OCI-M1 (cell line): ENCODE results near the gene SLC26A2.
A peak's percentile ranks its signal among the peaks of the same experiment; 100 is the strongest.

Source experiments
- DNase-seq: peaks from one replicate; lab custom pipeline; 2025; lab: John Stamatoyannopoulos, UW

The SLC26A2 gene

DNA sequence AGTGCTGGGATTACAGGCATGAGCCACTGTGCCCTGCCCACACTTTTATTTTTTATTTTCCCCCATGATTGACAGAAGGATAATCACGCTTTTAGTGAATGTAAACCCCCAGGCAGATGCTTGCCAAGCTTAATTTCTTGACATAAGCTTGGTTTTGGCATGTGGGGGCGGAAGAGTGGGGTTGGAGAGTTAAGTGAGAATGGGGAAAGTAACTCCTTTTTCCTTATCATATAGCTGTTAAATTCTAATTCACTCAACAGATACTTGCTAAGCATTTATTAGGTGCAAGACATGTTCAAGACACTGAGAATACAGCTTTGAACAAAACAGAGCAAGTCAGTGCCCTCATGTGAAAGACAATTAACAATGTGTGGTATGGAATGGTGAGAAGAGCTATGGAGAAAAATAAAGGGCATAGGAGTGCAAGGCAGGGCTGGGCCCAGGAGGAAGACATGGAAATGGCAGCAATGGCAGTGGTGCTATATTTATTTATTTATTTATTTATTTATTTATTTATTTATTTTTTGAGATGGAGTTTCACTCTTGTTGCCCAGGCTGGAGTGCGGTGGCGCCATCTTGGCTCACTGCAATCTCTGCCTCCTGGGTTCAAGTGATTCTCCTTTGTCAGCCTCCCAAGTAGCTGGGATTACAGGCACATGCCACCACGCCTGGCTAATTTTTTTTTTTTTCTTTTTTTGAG, 2.2 kb downstream of the SLC26A2 start:
- no peak for DNase-seq

GRCh38 chr5:149963729-149964128, 3.2 kb downstream of the SLC26A2 start:
- DNase-seq = no peak

- DNase-seq = no peak
Measured at GRCh38 chr5:149966946-149967345, 6.4 kb downstream of the SLC26A2 start.

- no peak for DNase-seq
Measured at GRCh38 chr5:149969181-149969930, 8.8 kb downstream of the SLC26A2 start.

GRCh38 chr5:149975409-149975808, 14.9 kb downstream of the SLC26A2 start:
- no peak for DNase-seq

GRCh38 chr5:149979896-149980295, 19.3 kb downstream of the SLC26A2 start:
- DNase-seq = no peak

DNA sequence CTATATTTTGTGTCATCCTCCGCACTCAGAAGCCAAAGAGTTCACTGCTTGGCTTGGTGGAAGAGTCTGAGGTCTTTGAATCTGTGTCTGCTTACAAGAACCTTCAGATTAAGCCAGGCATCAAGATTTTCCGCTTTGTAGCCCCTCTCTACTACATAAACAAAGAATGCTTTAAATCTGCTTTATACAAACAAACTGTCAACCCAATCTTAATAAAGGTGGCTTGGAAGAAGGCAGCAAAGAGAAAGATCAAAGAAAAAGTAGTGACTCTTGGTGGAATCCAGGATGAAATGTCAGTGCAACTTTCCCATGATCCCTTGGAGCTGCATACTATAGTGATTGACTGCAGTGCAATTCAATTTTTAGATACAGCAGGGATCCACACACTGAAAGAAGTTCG, 20.6 kb downstream of the SLC26A2 start:
- no peak for DNase-seq

- no peak for DNase-seq
Measured at GRCh38 chr5:149982505-149982904, 21.9 kb downstream of the SLC26A2 start.

DNA sequence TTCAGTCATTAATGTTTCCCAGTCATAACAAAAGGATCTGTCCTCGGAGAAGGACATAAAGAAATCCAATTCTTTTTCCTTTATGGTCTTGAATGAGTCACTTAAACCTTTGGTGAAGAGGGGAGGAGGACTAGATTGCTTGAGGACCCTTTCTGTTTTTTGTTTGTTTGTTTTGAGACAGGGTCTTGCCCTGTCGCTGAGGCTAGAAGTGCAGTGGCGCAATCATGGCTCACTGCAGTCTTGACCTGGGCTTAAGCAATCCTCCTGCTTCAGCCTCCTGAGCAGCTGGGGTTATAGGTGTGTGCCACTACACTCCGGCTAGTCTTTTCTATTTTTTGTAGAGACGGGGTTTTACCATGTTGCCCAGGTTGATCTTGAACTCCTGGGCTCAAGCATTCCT, 27.6 kb downstream of the SLC26A2 start:
- no peak for DNase-seq

DNA sequence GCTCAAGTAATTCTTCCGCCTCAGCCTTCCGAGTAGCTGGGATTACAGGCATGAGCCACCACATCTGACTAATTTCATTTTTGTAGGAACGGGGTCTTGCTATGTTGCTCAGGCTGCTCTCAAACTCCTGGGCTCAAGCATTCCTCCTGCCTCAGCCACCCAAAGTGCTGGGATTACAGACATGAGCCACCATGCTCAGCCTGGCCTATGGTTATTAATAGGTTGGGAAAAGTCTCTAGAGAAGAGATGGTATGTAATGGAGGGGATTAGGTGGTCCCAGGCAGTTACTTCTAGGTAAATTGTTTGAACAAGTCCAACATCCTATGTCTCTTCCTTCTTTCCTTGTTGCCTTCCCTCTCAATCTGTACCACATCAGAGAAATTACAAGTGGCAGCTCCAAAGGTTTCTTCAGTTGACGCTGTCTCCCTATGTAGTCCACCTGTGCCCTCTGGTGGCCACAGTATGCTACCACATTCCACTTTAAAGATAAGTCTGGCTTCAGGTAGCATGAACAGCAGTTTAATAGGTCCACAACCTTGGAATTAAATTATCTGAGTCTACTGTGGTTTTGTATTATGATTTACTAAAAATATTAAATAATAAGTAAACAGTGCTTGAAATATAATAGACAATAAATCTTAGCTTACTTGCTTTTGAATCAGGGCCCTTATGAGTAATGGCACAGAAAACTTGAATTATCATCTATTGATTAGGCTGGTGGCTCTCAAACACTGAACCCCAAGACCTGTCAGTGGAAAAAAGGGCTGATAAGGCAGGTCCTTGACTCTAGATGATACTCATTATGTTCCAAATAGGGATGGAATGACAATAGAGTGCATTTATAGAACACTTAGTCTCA, 30.2 kb downstream of the SLC26A2 start:
- peak; percentile 87 for DNase-seq

- DNase-seq = no peak
Measured at GRCh38 chr5:149993471-149993870, 32.9 kb downstream of the SLC26A2 start.

DNA sequence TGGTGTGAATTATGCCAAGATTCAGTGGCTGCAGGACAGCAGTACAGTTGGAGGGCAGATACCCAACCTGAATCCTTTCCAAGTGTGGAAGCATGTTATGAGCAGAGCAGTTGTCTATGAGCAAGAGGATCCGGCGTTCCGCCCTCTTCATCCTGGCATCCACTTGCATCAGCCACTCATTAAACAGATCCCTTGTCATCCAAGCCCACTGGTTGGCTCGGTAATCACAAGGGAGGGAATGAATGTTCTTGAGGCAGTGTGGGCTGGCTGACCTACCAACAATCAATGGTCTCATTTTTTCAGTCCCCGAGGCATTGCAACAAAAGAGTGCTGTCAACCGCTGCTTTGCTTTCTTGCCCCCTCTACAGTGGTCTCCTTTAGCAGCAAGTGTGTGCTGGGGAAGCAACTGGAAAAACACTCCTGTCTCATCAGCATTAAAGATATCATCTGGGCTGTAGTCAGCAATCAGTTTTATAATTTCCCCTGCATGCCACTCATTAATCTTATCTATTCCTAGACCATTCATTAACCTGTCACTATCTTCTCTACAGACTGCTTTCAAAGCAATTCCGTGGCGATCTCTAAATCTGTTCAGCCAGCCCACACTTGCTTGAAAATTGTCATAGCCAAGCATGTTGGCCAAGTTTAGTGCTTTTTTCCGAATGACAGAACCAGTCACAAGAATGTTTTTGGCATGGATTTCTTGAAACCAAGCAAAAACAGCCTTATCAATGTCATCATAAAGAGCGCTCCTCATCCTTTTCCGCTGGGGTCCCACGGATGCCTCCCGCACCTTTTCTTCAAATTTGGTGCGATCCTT, 35.0 kb downstream of the SLC26A2 start:
- no peak for DNase-seq

DNA sequence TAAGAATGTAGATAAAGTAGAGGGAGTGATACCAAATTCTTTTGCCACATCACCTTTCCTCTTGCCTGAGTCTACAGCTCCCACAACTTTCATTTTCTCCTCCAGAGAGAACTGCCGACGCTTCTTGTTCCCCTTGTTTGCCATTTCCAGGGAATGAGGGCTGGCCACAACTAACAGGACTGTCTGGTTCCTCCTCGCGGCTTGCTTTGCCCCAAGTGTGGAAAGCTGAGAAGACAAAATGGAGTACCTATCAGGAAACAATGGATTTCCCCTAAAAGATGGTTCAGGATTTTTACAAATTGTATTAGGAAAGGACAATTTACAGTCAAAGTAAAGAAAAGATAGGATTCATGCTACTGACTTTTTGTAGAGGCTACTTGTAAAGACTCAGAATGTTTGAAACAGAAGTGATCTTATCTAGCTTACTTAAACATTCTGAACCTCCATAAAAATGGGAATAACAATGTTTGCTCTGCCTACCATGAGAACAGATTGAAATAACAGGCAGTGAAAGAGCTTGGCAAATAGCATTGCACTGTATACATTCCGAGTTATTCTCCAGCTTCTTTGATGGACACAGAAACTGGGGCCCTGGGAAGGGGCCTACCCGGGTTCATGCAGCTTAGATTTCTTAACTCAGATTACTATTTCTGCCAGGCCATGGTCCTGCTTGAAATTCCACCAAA, 35.8 kb downstream of the SLC26A2 start:
- no peak for DNase-seq

DNA sequence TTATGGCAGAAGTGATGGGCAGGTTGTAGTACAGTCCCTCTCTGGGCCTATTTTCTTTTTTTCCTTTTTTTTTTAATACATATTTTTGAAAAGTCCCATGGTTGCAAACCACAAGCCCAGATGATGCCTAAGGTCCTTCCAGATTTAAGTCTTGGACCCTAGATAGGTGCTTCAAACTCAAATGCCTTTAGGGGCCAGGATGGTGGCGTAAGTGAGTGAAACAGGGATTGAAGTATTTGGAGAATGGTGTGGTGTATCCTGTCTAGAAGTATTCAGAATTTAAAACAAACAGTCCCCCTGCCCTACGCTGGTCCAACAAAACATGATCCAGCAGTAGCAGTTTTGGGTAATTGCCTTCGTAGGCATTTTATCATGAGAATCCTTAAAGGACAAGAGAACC, 37.7 kb downstream of the SLC26A2 start:
- DNase-seq = no peak

DNA sequence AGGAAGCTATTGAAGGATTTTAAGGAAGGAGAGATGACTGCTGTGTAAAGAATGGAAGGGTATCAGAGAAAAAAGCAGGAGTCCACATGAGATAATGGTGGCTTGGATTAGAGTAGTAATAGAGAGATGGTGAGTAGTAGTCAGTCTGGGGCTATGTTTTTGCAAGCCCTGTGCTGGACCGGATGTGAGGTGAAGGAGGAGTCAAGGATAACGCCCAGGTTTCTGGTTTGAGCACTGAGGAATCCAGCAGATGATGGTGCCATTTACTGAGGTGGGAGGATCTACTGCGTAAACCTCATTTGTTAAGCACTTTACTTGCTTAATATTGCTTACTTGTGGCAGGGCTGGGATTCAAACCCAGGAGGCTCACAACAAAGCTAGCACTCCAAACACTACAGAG, 38.8 kb downstream of the SLC26A2 start:
- DNase-seq = no peak

- no peak for DNase-seq
Measured at GRCh38 chr5:149999866-150000255, 39.3 kb downstream of the SLC26A2 start.

DNA sequence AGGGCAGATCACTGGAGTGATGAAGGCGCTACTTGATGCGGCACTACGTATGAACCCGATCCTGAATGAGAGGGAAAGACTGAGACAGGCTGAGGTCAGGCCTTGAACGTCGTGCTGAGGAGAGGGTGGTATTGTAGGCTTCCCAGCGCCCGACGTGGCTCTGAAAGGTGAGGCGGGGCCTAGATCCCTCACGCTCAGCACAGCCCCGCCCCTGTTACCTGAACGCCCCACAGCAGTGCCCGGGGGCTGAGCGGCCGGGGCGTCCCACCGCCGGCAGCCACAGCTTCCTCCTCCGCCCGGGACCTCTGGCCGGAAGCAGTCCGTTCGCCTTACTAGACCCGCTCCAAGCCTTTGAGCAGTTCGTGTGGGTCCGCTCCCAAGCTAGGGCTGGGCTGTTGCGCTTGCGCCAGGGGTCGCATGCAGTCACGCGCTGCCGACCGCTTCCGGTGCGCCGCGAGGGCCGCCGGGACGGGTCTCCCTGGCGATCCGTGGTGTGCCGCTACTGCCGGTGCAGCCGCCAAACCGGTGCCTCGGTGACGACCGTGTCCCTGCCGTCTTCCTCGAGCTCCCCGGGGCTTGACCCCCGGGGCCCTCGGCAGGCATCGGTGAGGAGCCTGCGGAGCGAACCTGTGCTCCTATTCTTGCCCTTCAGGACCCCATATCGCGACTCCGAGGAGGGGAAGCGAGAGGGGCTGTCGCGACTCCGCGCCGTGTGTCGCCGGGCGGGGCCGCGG, 39.9 kb downstream of the SLC26A2 start, which contains the start of the genes HMGXB3 and TIGD6:
Gene HMGXB3 (plus strand): TSS at position 484 of the 734 bp plus-strand sequence. CDS start 4,114 bp downstream, outside the sequence.
Gene TIGD6 (minus strand): TSS at position 399 of the 734 bp plus-strand sequence. CDS start 4,306 bp downstream, outside the sequence.
- DNase-seq = peak; percentile 97

- DNase-seq = peak; percentile 62
Measured at GRCh38 chr5:150000990-150001659, 40.6 kb downstream of the SLC26A2 start.

GRCh38 chr5:150001660-150002486, 41.3 kb downstream of the SLC26A2 start:
- peak; percentile 91 for DNase-seq
